GM19372 (cell line): ENCODE measurements around the gene NNMT.

Source experiments
- ATAC-seq: cut with Tn5 transposase; IDR thresholded peaks from one replicate; pipeline ENCODE4 v1.9.1; 2021; ENCODE audit warnings: mild to moderate bottlenecking, low read depth, moderate library complexity; ENCODE audit not compliant: unreplicated experiment

NNMT gene

GRCh38 chr11:114343020-114343419 is 46.8 kb downstream of the NNMT start:
- no peak for ATAC-seq

- no peak for ATAC-seq
Measured at GRCh38 chr11:114343493-114343892, 47.3 kb downstream of the NNMT start.

GRCh38 chr11:114344494-114344893 is 48.3 kb downstream of the NNMT start:
- ATAC-seq = no peak

GRCh38 chr11:114345575-114346222 is 49.5 kb downstream of the NNMT start:
- ATAC-seq = no peak

- no peak for ATAC-seq
Measured at GRCh38 chr11:114346709-114347141, 50.5 kb downstream of the NNMT start.

GRCh38 chr11:114348200-114349191 is 52.3 kb downstream of the NNMT start:
- ATAC-seq = no peak

GRCh38 chr11:114350022-114350421 is 53.8 kb downstream of the NNMT start:
- ATAC-seq = no peak

- ATAC-seq = no peak
Measured at GRCh38 chr11:114353443-114353842, 57.2 kb downstream of the NNMT start.

- no peak for ATAC-seq
Measured at GRCh38 chr11:114354076-114354475, 57.9 kb downstream of the NNMT start.

GRCh38 chr11:114358716-114359115 is 62.5 kb downstream of the NNMT start:
- no peak for ATAC-seq

- ATAC-seq = no peak
Measured at GRCh38 chr11:114359342-114359741, 63.1 kb downstream of the NNMT start.

- no peak for ATAC-seq
Measured at GRCh38 chr11:114362326-114362725, 66.1 kb downstream of the NNMT start.

GRCh38 chr11:114362958-114363357 is 66.8 kb downstream of the NNMT start:
- ATAC-seq = no peak
